Brain pericyte (primary cell): ENCODE data around the gene PPP1R13B.

Experiments
- DNase-seq: peaks from one replicate; pipeline ENCODE4 v3.0.0-alpha.2; 2012; ENCODE audit warnings: low read depth, low spot score

PPP1R13B gene

DNA sequence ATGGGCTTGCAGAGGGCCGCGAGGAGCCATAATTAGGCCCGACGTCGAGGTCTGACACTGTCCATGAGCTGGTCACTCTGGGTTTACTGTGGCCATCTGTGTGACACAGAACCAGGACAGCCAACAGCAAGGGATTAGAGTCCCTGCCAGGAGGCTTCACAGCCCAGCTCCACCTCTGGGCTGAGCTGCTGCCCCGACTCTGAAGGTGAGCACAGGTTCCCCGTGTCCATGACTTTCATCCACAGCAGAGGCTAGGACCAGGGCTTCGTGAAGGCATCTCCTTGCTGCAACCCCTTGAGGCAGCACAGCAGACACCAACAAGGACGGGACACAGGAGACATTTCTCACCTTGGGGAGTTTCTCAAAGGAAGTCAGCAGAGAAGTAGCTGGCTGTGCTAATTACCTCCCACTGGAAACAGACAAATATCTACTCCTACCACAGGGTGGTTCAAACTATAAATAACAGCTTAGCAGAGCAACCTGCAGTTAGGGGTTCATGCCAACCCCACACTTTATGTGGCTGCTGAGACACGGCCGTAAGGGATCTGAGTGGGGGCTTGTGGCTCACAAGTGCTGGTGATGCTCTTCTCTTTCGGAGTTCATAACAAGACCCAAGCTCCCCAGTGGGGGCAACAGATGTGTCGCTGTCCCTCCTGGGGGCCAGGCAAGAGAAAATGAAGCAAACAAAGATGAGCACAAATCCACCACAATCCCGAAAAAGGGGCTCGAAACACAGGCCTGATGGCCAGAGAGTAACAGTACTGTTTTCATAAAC lies 102.6 kb downstream of the PPP1R13B start:
- no peak for DNase-seq

- no peak for DNase-seq
Observed at GRCh38 chr14:103743691-103744090, 103.7 kb downstream of the PPP1R13B start.

DNA sequence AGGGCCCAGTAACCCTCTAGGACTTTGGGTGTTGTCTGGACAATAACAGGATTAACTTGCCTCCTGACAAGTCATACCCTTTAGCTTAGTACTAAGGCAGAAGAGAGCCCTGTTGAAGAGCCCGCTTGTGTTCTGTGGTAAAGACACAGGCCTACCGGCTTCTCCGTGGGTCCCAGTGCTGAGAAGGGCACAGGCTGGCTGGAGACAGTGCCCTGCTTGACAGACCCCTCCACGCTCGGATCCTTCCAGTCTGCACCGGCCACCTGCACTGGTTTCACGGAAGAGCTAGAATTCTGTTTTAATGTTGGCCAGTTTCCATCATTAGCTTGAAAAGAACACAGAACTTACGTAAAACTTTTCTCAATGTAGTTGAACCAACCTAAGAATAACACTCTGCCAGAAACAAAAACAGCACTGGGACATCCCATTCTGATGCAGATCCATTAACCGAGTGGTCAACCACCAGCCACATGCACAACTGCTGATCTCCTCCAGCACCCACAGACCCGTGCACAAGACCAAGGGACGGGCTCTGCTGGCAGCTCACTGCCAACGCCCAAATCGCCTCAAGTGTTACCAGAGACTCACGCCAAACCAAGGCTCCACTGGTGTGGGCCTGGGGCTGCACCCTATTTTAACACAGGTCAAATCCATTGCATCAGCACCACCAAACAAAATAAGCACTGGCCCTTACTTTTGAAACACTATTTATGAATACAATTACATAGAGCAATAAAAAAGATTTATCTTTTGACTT lies 104.7 kb downstream of the PPP1R13B start:
- no peak for DNase-seq

- no peak for DNase-seq
Observed at GRCh38 chr14:103741876-103742275, 105.5 kb downstream of the PPP1R13B start.

DNA sequence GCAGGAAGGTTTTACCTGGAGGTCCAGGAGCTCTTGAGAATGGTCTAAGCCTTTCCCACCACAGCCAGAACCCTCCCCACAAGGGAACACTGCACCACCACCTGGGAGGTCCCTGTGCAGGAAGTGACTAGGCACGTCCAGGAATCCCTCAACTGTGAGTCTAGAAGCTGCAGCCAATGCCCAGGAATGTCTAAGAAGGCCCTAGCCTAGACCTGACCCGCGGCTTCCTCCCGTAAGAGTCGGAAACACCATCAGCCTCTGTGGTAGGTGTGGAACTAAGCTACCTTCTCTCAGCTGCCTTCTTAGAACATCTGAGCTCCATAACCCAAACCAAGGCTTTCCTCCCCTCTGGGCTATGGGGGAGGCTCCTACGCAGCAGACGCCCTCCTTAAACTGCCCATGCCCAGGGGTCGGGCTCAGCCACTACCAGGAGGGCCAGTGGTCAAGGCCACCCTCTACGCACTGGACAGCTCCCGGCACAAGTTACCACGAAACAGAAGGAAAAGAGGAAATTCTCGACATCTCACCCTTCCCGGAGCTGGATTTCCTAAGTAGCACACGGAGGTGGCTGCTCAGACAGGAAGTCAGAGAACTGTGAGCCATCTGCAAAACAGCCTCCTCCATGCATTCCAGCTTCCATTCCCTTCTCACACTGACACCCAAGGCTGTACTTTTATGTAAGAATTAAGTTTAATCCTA lies 106.2 kb downstream of the PPP1R13B start:
- no peak for DNase-seq

DNA sequence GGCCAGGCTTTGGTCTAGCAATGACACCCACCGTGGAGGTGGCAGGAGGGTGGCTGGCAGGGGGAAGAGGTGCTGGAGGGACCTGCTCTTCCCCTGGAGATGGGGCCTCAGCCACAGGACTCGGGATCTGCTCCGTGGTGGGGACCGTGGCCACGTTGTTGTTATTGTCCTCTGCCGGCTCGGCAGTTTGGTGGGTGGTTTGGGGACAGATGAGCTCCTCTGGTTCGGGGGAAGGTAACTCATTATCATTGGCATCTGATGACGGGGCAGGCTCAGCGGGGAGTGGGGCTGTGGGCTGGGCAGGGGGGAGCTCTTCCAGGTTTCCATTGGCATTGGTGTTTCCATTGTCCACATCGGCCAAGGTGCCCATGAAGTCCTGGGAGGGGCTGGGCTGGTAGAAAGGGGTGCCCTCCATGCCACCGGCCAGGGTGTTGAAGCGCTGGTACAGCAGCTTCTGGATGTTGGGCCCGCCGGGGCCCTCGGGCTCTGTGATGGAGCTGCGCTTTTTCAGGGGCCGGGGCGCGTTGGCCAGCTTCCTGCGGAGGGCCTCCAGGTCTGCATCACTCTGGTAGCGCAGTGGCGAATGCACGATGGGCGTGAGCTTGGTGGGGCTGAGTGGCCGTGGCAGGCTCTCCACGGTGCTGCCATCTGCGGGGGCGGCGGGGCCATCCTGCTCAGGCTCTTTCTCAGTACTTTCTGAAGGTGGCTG lies 107.4 kb downstream of the PPP1R13B start:
- no peak for DNase-seq

- no peak for DNase-seq
Observed at GRCh38 chr14:103739466-103739792, 107.9 kb downstream of the PPP1R13B start.

GRCh38 chr14:103738701-103739451 lies 108.5 kb downstream of the PPP1R13B start:
- no peak for DNase-seq

DNA sequence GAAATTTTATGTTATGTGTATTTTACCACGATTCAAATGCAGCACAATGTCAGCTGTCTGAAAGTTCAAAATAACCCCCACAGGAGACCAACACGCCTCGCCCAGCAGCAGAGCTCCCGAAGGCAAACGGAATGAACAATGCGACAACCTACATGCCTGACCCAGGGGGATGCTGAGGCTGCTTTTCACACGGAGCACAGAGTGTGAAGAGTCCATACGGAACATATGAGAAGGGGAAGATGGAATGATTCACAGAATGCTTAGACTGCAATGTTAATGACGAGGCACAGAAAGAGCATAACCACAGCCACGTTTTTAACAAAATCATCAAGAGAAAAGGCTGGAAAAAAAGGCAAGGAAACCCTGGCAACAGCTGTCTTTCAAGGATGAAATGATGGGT lies 109.2 kb downstream of the PPP1R13B start:
- DNase-seq: no peak

GRCh38 chr14:103737432-103738045 lies 109.8 kb downstream of the PPP1R13B start:
- no peak for DNase-seq

GRCh38 chr14:103736546-103737431 lies 110.6 kb downstream of the PPP1R13B start:
- no peak for DNase-seq

GRCh38 chr14:103735815-103736545 lies 111.4 kb downstream of the PPP1R13B start:
- no peak for DNase-seq

GRCh38 chr14:103735439-103735814 lies 111.9 kb downstream of the PPP1R13B start:
- no peak for DNase-seq

DNA sequence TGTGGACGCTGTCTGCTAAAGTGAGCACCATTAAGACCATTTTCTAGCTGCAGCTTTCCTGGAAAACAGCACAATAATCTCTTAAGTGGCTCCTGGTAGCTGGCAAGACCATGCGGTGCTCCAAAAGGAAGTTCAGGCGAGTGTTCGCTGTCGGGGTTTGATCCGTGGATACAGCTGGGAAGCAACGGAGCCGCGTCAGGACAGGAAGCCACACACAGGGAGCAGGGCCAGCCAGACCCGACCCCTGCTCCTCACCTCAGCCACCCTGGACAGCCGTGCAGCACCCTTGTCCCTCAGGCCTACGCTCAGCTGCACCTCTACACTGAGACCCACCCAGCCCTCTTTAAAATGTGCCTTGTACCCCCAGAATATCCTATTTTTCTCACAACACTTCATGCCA lies 112.4 kb downstream of the PPP1R13B start:
- no peak for DNase-seq

DNA sequence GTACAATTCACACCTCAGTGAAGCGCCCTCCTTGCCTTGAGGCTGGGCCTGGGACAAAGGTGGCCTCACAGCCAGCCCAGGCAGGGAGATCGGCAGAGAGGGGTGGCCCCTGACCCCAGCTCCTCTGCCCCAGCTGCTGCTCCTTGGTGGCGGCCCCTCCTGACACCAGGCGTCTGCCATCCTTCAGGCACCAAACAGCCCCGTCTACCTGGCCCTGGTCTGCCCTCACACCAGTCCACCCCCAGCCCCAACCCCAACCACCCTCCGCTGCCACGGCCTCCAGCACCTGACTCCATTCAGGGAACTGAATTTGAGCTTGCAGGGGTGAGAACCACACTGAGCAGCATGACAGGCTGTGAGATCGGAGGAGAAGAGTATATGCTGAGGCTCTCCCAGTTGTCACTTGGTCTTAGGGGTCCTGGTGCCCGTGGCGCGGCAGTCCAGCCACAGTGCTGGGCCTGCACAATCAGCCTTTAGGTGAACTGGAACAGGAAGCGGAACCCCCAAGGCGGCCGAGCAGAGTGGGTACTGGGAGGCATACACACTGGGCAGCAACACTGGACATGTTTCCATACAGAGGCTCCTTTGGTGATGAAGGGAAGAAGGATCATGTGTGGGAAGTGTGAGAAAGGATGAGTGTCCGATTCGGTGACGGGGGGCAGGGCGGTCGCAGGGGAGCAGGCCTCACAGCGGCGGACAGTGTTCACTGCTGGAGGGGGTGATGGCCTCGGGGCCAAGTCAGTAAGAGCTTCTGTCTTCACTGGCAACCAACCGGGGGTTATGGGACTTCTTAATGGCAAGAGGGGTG lies 113.1 kb downstream of the PPP1R13B start:
- no peak for DNase-seq

DNA sequence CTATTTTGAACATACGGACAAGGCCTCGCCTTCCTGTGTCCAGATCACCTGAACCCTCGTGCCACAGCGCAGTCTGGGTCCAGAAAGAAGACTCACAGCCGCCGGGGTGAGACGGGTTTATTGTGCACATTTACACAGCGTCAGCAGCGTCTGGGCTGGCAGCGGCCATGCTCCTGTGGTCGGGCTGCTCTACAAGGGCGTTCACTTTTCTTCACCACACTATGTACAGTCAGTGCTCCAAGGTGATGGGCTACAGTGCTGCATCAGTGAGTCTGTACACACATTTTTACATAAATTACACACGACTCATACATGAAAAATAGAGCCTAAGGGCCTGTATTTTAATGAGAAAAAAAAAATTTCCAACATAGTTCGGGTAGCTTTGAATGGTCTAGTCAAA lies 113.7 kb downstream of the PPP1R13B start:
- DNase-seq: no peak

GRCh38 chr14:103732868-103733620 lies 114.3 kb downstream of the PPP1R13B start:
- no peak for DNase-seq
